A549 (cell line): ENCODE data around the gene PDZD4. TPM values are rescaled to one million over a fixed set of nuclear protein-coding genes. Genes with fewer than 3 reads are reported as not detected.

Experiments
- ATAC-seq, 2 experiments: fragments of 200-7000 bp in 1 of 2; fragments of >200 bp in 1 of 2; cut with Nextera tagmentation in 1 of 2; cut with Tn5 transposase in 1 of 2; 3 replicates each; pipeline versions ENCODE4 v1.8.0 to v1.9.1; 2018 to 2020; ENCODE audit warnings: mild to moderate bottlenecking in 1 of 2, moderate library complexity in 1 of 2
- CTCF ChIA-PET: fragments of 300-600 bp; sonication (Branson Sonifier 250); formaldehyde crosslinking; extraction: SDS; loops from one replicate; lab custom pipeline; 2021; ENCODE audit warnings: antibody characterized with exemption, inconsistent platforms; lab: Yijun Ruan, JAX
- POLR2A ChIA-PET: fragments of 350-600 bp; formaldehyde crosslinking; extraction: SDS; loops from one replicate; lab custom pipeline; 2021; ENCODE audit warnings: antibody characterized with exemption, inconsistent platforms; lab: Yijun Ruan, JAX
- DNase-seq, 2 experiments: peaks; one replicate each; pipeline versions ENCODE4 v3.0.0 to v3.0.0-alpha.2; 2011 to 2016; ENCODE audit warnings: low read depth in 1 of 2, low spot score in 1 of 2
- FAIRE-seq: peaks from 2 replicates; lab custom pipeline; 2011; peaks lifted over from hg19 to GRCh38; lab: Jason Lieb, UNC
- H3K27ac ChIP-seq, 2 experiments: fragments of >200 bp; sonication (Bioruptor Twin); formaldehyde crosslinking; 3 replicates each; pipeline ENCODE4 v1.5.1; 2016 to 2017
- H3K4me1 ChIP-seq: fragments of >200 bp; sonication (Bioruptor Twin); formaldehyde crosslinking; 3 replicates; pipeline ENCODE4 v1.6.1; 2016
- H3K4me2 ChIP-seq: fragments of >200 bp; sonication (Bioruptor Twin); formaldehyde crosslinking; 3 replicates; pipeline ENCODE4 v1.6.1; 2016
- H3K4me3 ChIP-seq: fragments of >200 bp; sonication (Bioruptor Twin); formaldehyde crosslinking; 3 replicates; pipeline ENCODE4 v1.5.1; 2016
- H3K9me3 ChIP-seq: fragments of >200 bp; sonication (Bioruptor Twin); formaldehyde crosslinking; 3 replicates; pipeline ENCODE4 v1.6.1; 2016
- CHD2 ChIP-seq: fragments of 150-350 bp; IDR thresholded peaks from 2 replicates; pipeline ENCODE4 v1.6.1; 2014; ENCODE audit warnings: low read length; ENCODE audit not compliant: partially characterized antibody
- CHD4 ChIP-seq: fragments of 200-600 bp; sonication (generic); IDR thresholded peaks from 2 replicates; pipeline ENCODE4 v1.6.1; 2016; ENCODE audit warnings: antibody characterized with exemption, mild to moderate bottlenecking, borderline replicate concordance
- EHMT2 ChIP-seq: fragments of 200-600 bp; sonication (generic); IDR thresholded peaks from 2 replicates; pipeline ENCODE4 v1.6.1; 2016; ENCODE audit warnings: antibody characterized with exemption, low read depth, mild to moderate bottlenecking, moderate library complexity
- FOSL2 ChIP-seq, 2 experiments: fragments of 450-650 bp in 1 of 2; fragments of >200 bp in 1 of 2; sonication (Bioruptor Twin) in 1 of 2; formaldehyde crosslinking; IDR thresholded peaks; 2 replicates each; pipeline versions ENCODE4 v1.5.0 to v1.6.1; 2016 to 2020; ENCODE audit warnings: mild to moderate bottlenecking in 1 of 2, moderate library complexity in 1 of 2
- FOXS1 ChIP-seq: fragments of 250-450 bp; sonication (Bioruptor Pico); IDR thresholded peaks from 2 replicates; pipeline ENCODE4 v1.5.0; 2020; ENCODE audit warnings: mild to moderate bottlenecking, moderate library complexity
- HEYL ChIP-seq: fragments of 250-450 bp; sonication (Bioruptor Pico); IDR thresholded peaks from 2 replicates; pipeline ENCODE4 v1.8.0; 2021; ENCODE audit warnings: mild to moderate bottlenecking, moderate library complexity
- JUNB ChIP-seq: fragments of >200 bp; sonication (Bioruptor Twin); formaldehyde crosslinking; IDR thresholded peaks from 2 replicates; pipeline ENCODE4 v1.6.1; 2016
- POLR2A ChIP-seq: IDR thresholded peaks from 2 replicates; pipeline ENCODE4 v1.6.1; 2012; ENCODE audit warnings: mild to moderate bottlenecking, low read length
- POLR2AphosphoS2 ChIP-seq: conservative IDR thresholded peaks from 2 replicates; pipeline ENCODE4 v1.6.1; 2012; ENCODE audit warnings: low read length, improper control_type of control experiment, inconsistent platforms
- RNF2 ChIP-seq: fragments of 200-600 bp; sonication (generic); IDR thresholded peaks from 2 replicates; pipeline ENCODE4 v1.6.1; 2016; ENCODE audit warnings: low read depth, mild to moderate bottlenecking, antibody characterized with exemption, moderate library complexity, borderline replicate concordance
- SREBF2 ChIP-seq: fragments of 450-650 bp; IDR thresholded peaks from 2 replicates; pipeline ENCODE4 v1.6.1; 2014; ENCODE audit warnings: mild to moderate bottlenecking, moderate library complexity
- TFCP2L1 ChIP-seq: fragments of 250-450 bp; sonication (Bioruptor Pico); IDR thresholded peaks from 2 replicates; pipeline ENCODE4 v1.5.0; 2021; ENCODE audit warnings: mild to moderate bottlenecking
- TP53 ChIP-seq: fragments of 250-450 bp; sonication (Bioruptor Pico); IDR thresholded peaks from 2 replicates; pipeline ENCODE4 v1.5.0; 2021; ENCODE audit warnings: mild to moderate bottlenecking, moderate library complexity
- ZFP36 ChIP-seq: fragments of 450-650 bp; IDR thresholded peaks from 2 replicates; pipeline ENCODE4 v1.6.1; 2014; ENCODE audit warnings: borderline replicate concordance; ENCODE audit not compliant: partially characterized antibody
- WGBS: methylation state at CpG from one replicate; pipeline ENCODE4 v1.1.6; 2017; ENCODE audit errors: missing lambda C conversion rate; 5-methylcytosine and 5-hydroxymethylcytosine counted together
- polyA plus RNA-seq, 4 experiments: library from polyadenylated mRNA; depleted of rRNA in 3 of 4; stranded (reverse); fragments of >200 nt; fragmentation: RNase III in 1 of 4; extraction: RNeasy Plus Mini Kit Qiagen cat#74134 plus additional on column Dnase treatment in 1 of 4; gene quantifications; 2 replicates in 3 of 4; 3 replicates in 1 of 4; pipeline ENCODE4 v1.2.3, GENCODE V29; 2011 to 2017
- TF ChIP-seq, protein P1 (sequence below): IDR thresholded peaks from 2 replicates; pipeline ENCODE4 v1.6.1; 2012; ENCODE audit warnings: low read depth, borderline replicate concordance
- TF ChIP-seq, protein P2 (sequence below): fragments of >200 bp; sonication (Bioruptor Twin); formaldehyde crosslinking; IDR thresholded peaks from 2 replicates; pipeline ENCODE4 v1.6.1; 2016
- TF ChIP-seq, protein P3 (sequence below): IDR thresholded peaks from 2 replicates; pipeline ENCODE4 v1.6.1; 2012
- TF ChIP-seq, protein P4 (sequence below): IDR thresholded peaks from 2 replicates; pipeline ENCODE4 v1.6.1; 2012

PDZD4 gene
- polyA plus RNA-seq, 2 of the 4 experiments (the other 2 are of a cell fraction): 1.2 to 3.0 TPM

DNA sequence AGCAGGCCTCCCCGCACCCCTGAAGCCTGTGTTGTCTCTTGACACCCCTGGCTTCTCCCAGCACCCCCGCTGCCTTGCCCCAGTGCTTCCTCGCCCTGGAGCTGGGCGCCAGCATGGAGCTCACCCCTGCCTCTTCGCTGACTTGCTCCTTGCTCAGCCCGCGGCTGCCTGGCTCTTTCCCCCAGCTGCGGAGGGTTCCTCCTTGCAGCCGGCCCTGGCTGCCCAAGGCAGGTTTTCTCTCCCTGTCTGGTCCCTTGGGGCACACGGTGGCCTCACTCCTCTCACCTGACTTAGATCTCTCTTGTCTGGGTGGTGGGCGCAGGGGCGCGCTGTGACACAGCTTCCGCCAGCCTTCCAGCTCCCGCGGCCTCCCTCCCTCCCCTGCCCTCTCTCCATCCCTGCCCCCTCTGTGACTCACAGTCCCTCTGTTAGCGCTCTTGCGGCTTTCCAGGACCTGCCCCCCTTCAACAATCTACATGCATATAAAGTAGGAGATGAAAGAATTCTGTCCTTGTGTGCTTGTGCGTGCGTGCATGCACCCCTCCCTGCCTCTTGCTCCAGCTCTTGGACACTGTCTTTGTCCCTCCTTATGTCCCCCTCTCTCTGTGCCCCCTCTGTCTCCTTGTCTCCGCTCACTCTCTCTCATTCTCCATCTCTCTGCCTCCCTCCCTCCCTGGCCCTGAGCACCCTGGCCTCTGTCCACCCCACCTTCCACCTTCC lies 64.1 kb downstream of the PDZD4 start:
- POLR2A ChIA-PET: interaction anchor here (0.9 to 1.2 kb wide), 4 partner anchors 17 to 162 kb away, joined by 3 to 4 read pairs (median 3); partner anchors contain the start of gene SSR4
- TF ChIP-seq FOSL2 (IDR thresholded peaks at IDR 0.05) (no peak), FOSL2 (CRISPR knock-in tag; IDR thresholded peaks at IDR 0.05) (peak; percentile 21; the same call in 1 of the 2 replicates), EHMT2 (no peak)
- TF ChIP-seq, all 56 proteins: peak for 1
- ATAC-seq (peak; percentile 39 to 51; a peak in 5 of 6 replicates), DNase-seq (peak in 1 of 2 experiments; percentile 30), FAIRE-seq (no peak)
- Histone ChIP-seq H3K4me2 (peak overlapping the region; percentile 54), H3K27ac (peak overlapping the region; percentile 24 to 80; a peak in 4 of 6 replicates), H3K9me3 (no peaks in the 10 kb centered on the region), H3K4me3 (no peak overlapping the region), H3K4me1 (peaks cover 16% of the 10 kb centered on the region; the same call in 2 of the 3 replicates)
- CTCF ChIA-PET: interaction anchor here (1.1 to 4.3 kb wide), 5 partner anchors 16 to 188 kb away, joined by 4 to 17 read pairs (median 7); no protein-coding TSS in a partner anchor
- 50% methylated on average over 17 of the region's 21 CpGs for WGBS

DNA sequence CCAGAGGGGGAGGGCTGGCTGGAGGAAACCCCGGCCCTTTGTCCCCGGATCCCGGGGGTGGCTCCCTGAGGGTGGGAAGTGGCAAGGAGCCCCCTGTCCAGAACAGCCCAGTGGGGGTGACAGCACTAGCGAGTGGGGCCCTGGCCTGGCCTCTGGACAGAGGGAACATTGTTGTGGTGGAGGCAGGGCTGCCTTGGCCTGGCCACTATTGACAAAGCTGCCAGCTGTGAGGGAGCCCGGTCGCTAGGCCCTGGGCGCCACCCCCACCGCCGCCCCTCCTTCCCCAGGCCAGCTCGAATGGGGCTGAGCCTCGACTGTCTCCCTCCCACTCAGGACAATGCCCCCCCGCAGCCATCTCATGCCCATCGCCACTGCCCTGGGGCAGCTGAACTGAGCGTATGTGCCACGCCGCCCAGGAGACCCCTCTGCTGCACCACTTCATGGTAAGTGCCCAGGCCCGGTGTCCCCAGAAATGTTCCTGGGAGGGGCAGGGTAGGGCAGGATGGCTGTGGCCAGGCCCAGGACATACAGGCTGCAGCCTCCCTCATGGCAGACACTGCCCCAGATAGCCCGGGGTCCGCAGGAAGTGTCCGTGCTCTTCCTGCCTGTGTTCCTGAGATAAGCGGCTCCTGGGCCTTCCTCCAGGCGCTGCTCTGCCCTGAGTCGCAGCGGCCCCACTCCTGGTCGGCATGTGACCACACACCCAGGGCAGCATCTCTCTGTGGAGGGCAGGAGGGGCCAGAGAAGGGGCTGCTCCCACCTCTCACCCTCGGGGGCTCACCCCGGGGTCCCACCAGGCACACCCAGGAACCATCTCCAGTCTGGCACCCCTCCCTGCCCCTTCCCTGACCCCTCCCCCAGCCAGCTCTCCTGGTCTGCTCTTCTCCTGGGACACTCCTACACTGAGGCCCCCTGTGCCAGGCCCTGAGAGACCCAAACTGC lies 64.9 kb downstream of the PDZD4 start:
- Histone ChIP-seq H3K4me1 (peaks cover 16% of the 10 kb centered on the region; the same call in 2 of the 3 replicates), H3K27ac (peak overlapping the region in 1 of 2 experiments; percentile 82; a peak in 4 of 6 replicates), H3K9me3 (no peaks in the 10 kb centered on the region)
- no peak for TF ChIP-seq TP53 (CRISPR knock-in tag)
- TF ChIP-seq POLR2A: no peak
- no peak for TF ChIP-seq CHD2
- TF ChIP-seq, protein P1, sequence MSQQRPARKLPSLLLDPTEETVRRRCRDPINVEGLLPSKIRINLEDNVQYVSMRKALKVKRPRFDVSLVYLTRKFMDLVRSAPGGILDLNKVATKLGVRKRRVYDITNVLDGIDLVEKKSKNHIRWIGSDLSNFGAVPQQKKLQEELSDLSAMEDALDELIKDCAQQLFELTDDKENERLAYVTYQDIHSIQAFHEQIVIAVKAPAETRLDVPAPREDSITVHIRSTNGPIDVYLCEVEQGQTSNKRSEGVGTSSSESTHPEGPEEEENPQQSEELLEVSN: no peak
- TF ChIP-seq CHD4: no peak
- no peak for TF ChIP-seq RNF2
- no peak for TF ChIP-seq SREBF2
- no peak for TF ChIP-seq ZFP36
- TF ChIP-seq, protein P2, sequence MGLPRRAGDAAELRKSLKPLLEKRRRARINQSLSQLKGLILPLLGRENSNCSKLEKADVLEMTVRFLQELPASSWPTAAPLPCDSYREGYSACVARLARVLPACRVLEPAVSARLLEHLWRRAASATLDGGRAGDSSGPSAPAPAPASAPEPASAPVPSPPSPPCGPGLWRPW: no peak
- no peak for TF ChIP-seq HEYL (CRISPR knock-in tag)
- no peak for TF ChIP-seq JUNB
- TF ChIP-seq POLR2AphosphoS2: no peak
- no peak for TF ChIP-seq TFCP2L1 (CRISPR knock-in tag)
- no peak for TF ChIP-seq FOXS1
- no peak for TF ChIP-seq FOSL2 (IDR thresholded peaks at IDR 0.05)
- TF ChIP-seq FOSL2 (CRISPR knock-in tag; IDR thresholded peaks at IDR 0.05): no peak
- TF ChIP-seq, protein P3, sequence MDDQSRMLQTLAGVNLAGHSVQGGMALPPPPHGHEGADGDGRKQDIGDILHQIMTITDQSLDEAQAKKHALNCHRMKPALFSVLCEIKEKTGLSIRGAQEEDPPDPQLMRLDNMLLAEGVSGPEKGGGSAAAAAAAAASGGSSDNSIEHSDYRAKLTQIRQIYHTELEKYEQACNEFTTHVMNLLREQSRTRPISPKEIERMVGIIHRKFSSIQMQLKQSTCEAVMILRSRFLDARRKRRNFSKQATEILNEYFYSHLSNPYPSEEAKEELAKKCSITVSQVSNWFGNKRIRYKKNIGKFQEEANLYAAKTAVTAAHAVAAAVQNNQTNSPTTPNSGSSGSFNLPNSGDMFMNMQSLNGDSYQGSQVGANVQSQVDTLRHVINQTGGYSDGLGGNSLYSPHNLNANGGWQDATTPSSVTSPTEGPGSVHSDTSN: no peak
- TF ChIP-seq, protein P4, sequence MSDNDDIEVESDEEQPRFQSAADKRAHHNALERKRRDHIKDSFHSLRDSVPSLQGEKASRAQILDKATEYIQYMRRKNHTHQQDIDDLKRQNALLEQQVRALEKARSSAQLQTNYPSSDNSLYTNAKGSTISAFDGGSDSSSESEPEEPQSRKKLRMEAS: no peak
- TF ChIP-seq, all 56 proteins: peak for 0
- POLR2A ChIA-PET: interaction anchor here (0.9 to 1.2 kb wide), 3 partner anchors 18 to 163 kb away, joined by 3 to 4 read pairs (median 3); no protein-coding TSS in a partner anchor
- Histone ChIP-seq H3K4me2 (peak overlapping the region; percentile 54), H3K4me3 (no peak overlapping the region)
- WGBS: 82% methylated on average over 14 of the region's 27 CpGs
- CTCF ChIA-PET: interaction anchor here (1.1 to 4.3 kb wide), 12 partner anchors 7 to 198 kb away, joined by 3 to 41 read pairs (median 8); partner anchors contain the start of gene RENBP
- no peak for DNase-seq
- FAIRE-seq: no peak
- ATAC-seq: peak in 1 of 2 experiments; percentile 12; a peak in 3 of 6 replicates
